Aorta (tissue), 4 donors: ENCODE data around the gene RPL32. TPM values are rescaled to one million over a fixed set of nuclear protein-coding genes. Genes with fewer than 3 reads are reported as not detected.

ENCODE experiments used
- polyA plus RNA-seq, 2 donors: library from polyadenylated mRNA; stranded (reverse); fragments of 200-250 nt; gene quantifications; one replicate each; pipeline ENCODE4 v1.2.3, GENCODE V29; 2013
- total RNA-seq, 2 donors: library from RNA; stranded (reverse); fragmentation: NEBNext Ultra II Directional; extraction: Animal tissue kit (Norgen Biotek cat#: 25700); gene quantifications; one replicate each; pipeline ENCODE4 v1.2.1, GENCODE V29; 2021
- donor health status: healthy with polysubstance abuse.
- donor health status: Bipolar disorder and iron deficiency.
- donor health status: DM: no; HTN: no; CAD: no.
- donor health status: DM: yes; HTN: yes; CAD: no.

Gene RPL32
- total and polyA plus RNA-seq, 4 donors: 1,255 to 3,270 (median 2,064) TPM

Other genes starting within 250 kb of the RPL32 start
- gene RAF1, start 177.4 kb downstream of the RPL32 start, total RNA-seq: 100 to 1,000 TPM in 1 of 2 donors, 10 to 100 TPM in 1; 96.2 to 117 TPM
- gene RAF1, start 177.4 kb downstream of the RPL32 start, polyA plus RNA-seq: 10 to 100 TPM; 57.0 to 83.2 TPM
- under 1 TPM in 1 of 2 donors, not detected in 1; 0.84 TPM for gene TMEM40, start 82.3 kb downstream of the RPL32 start, total RNA-seq
- under 1 TPM in 1 of 2 donors, not detected in 1; 0.50 TPM for gene TMEM40, start 82.3 kb downstream of the RPL32 start, polyA plus RNA-seq
- gene CAND2, start 44.9 kb downstream of the RPL32 start, total RNA-seq: 10 to 100 TPM; 23.5 to 24.4 TPM
- gene CAND2, start 44.9 kb downstream of the RPL32 start, polyA plus RNA-seq: 1 to 10 TPM; 2.6 to 5.5 TPM
- gene IQSEC1, start 231.9 kb upstream of the RPL32 start, total RNA-seq: 10 to 100 TPM; 76.1 to 84.7 TPM
- gene IQSEC1, start 231.9 kb upstream of the RPL32 start, polyA plus RNA-seq: 10 to 100 TPM; 12.6 to 23.7 TPM